GM21723 (cell line): ENCODE measurements around the gene NANS.
A peak's percentile ranks its signal among the peaks of the same experiment; 100 is the strongest.

ENCODE experiments used
- ATAC-seq: cut with Tn5 transposase; IDR thresholded peaks from one replicate; pipeline ENCODE4 v1.9.1; 2021; ENCODE audit warnings: mild to moderate bottlenecking, moderate library complexity; ENCODE audit not compliant: unreplicated experiment

Gene NANS

DNA sequence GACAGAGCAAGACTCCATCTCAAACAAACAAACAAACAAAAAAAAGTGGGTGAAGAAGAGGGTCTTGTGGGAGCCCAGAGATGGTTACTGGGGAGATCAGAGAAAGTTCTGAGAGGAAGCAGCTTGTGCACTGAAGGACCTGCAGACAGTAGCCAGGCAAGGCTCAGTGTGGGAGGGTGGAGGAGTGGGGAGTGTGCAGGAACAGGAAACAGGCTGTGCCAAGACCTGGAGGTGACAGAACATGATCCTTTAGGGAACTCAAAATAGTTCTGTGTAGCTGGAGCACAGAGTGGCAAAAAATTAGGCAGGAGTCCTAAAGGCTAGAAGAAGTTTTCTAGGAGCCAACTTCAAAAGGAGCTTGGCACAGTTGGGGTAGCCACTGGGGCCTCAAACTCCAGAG lies 19.2 kb upstream of the NANS start:
- no peak for ATAC-seq

DNA sequence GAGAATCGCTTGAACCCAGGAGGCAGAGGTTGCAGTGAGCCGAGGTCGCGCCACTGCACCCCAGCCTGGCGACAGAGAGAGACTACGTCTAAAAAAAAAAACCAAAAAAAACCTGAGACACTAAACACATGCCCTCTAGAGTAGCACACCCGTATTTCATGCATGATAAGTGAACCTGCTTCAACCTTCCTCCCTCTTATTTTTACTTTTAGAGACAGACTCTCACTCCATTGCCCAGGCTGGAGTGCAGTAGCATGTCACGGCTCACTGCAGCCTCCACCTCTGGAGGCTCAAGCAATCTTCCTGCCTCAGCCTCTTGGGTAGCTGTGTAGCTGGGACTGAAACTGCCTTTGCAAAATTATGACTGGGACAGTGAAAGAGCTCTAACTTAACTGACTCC lies 17.6 kb upstream of the NANS start:
- ATAC-seq = peak; percentile 35

DNA sequence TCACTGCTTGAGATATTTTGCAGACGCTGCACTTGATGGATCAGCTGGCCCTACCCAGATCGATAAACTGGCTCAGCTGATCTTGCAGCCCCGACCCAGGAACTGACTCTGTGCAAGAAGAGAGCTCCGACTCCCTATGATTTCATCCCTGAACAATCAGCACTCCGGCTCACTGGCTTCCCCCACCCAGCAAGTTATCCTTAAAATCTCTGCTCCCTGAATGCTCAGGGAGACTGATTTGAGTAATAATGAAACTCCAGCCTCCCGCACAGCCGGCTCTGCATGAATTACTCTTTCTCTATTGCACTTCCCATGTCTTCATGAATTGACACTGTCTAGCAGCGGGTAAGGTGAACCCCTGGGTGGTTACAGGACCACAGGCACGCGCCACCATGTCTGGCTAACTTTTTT lies 16.9 kb upstream of the NANS start:
- no peak for ATAC-seq

DNA sequence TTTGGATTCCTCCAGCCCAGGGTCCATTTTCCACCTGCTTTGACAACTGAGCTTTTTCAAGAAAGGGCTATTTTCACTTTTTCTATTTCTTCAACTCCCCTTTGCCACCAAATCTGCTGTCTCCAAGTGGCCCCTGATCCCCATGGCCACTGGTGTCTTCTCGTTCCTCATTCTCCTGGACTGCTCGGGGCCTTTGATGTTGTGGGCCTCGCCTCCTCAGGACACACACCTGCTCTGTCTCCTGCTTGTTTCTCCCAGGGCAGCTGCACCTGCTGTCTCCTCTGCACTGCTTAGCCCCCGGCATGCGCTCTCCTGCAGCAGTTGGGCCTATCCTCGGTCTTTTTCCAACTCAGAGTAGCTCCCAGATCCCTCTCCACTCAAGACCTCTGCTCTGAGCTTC lies 16.3 kb upstream of the NANS start:
- ATAC-seq = no peak

DNA sequence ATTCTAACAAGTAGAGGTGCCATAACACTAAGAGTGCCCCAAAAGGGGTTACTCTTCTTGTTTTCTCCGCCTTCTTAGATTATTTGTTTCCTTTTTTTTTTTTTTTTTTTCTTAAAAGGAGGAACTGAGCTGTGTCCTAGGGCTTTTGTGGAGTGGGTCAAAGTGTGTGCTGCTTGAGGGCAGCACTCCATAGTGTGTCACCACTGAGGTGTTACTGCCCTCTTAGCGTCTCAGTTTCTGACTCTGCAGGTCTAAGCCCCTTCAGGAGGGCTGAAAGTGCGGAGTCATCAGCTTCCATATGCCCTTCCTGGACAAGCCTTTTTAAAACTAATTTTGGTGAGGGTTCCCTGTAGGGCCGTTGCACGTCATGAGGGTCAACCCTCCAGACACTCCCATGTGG lies 12.6 kb upstream of the NANS start:
- no peak for ATAC-seq

DNA sequence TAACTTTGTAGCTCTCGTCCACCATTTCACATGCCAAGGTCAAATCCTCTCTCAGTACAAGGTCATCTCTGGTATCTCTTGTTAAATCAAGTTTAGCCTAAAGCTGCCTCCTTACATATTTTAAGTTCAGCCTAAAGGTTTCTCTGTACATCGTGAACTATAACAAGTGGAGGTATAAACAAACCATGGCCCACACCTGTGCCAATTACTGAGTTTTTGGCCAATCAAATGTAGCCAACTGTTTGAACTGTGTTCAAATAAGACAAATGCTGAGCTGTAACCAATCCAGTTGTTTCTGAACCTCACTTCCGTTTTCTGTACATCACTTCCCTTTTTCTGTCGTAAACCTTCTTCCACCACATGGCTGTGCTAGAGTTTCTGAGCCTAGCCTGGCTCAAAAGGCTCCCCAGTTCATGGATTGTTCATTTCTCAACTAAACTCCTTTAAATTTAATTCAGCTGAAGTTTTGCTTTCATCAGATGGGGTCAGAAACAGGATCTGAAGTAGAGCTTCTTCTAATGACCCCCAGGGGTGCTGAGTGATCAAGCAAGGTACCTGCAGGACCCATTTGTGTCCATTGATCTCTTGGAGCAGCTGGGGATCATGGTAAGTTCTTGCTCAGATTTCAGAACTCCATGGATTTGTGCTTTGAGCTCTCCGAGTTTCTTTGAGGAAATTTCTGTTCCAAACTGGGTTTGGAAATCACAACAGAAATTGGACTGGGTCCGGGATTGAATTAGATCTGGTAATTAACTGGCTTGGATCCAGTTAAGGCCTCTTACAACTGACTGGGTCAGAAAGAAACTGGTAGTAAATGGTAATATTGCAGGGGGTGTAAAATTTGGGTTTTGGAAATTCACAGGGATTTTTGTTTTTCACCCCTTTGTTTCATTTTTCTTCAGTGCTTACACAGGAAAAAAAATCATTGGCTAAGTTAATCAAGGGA lies 11.0 kb upstream of the NANS start:
- ATAC-seq = peak; percentile 85

DNA sequence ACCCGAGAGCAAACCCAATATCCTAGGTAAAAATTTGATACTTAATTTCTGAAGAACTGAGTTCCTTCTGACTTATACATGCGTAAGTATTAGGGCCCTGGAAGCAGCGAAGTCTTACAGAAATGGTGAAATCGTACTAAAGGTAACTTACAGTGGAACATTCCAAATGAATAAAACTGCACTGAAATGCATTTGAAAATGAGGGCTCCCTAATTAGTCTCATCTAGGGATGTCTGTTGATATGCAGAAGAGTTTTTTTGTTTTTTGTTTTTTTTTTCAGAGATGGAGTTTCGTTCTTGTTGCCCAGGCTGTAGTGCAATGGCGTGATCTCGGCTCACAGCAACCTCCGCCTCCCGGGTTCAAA lies 10.4 kb upstream of the NANS start:
- no peak for ATAC-seq

DNA sequence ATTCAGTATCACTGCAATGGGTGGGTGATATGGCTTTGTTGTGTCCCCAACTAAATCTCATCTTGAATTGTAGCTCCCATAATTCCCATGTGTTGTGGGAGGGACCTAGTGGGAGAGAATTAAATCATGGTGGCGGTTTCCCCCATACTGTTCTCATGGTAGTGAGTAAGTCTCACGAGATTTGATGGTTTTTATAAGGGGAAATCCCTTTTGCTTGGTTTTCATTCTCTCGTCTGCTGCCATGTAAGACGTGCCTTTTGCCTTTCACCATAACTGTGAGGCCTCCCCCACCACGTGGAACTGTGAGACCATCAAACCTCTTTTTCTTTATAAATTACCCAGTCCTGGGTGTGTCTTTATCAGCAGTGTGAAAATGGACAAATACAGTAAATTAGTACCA lies 9.5 kb upstream of the NANS start:
- ATAC-seq = no peak

DNA sequence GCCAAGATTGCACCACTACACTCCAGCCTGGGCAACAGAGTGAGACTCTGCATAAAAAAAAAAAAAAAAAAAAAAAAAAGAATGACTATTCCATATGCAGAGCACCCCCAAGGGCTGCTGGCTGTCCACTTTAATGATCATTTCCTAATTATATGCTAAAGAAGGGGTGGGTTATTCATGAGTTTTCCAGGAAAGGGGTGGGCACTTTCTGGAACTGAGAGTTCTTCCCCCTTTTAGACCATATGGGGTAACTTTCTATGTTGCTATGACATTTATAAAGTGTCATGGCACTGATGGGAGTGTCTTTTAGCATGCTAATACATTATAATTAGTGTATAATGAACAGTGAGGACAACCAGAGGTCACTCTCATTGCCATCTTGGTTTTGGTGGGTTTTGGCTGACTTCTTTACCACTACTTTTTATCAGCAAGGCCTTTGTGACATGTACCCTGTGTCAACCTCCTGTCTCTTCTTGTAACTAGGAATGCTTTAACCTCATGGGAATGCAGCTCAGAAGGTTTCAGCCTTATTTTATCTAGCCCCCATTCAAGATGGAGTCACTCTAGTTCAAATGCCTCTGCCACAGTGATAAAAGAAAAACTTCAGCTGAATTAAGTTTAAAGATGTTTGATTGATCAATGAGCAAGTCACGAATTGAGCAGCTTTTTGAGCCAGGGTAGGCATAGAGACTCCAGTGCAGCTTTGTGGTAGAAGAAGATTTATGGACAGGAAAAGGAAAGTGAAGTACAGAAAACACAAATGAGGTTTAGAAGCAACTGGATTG lies 7.1 kb upstream of the NANS start:
- ATAC-seq = no peak

DNA sequence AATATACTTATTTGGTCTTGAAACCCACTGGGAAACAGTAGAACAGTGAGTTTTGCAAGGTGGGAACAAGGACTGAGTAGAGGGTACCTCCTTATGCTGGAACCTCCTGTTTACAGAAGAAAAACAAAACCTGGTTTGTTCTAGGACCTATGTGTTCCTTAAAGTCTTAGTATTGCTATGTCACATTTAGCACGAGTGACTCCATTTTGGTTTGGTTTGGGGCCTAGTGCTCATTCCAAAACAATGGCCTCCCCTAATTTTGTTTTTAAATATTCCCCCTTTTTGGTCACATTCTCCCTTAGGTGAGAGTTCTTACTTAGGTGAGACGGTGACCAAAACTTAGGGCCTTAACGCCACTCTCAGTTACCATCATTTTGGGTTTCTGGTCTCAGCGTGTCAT lies 6.2 kb upstream of the NANS start:
- ATAC-seq = no peak

DNA sequence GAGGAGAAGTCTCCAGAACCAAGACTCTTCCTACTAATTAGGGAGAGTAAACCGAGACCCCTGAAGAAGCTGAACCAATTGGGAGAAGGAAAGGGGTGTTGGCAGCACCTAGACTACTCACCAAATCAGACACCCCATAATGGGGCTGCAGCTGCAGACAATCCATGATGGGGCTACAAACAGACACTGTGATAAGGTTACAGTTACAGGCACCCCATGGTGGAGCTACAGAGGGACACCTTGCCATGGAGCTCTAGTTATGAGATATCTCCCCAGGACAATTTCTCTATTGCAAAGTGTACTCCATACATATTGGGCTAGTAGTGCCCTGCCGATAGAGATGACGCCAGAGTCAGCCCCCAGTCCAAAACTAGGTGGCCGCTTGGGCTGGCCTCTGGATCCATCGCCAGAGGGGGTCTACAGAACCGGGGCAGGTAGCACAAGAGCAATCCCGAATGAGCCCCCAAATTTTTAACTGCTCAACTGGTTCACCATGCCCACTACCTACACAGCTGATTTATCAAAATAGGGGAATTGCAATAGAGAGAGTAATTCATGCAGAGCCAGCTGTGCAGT lies 2.1 kb upstream of the NANS start:
- no peak for ATAC-seq

DNA sequence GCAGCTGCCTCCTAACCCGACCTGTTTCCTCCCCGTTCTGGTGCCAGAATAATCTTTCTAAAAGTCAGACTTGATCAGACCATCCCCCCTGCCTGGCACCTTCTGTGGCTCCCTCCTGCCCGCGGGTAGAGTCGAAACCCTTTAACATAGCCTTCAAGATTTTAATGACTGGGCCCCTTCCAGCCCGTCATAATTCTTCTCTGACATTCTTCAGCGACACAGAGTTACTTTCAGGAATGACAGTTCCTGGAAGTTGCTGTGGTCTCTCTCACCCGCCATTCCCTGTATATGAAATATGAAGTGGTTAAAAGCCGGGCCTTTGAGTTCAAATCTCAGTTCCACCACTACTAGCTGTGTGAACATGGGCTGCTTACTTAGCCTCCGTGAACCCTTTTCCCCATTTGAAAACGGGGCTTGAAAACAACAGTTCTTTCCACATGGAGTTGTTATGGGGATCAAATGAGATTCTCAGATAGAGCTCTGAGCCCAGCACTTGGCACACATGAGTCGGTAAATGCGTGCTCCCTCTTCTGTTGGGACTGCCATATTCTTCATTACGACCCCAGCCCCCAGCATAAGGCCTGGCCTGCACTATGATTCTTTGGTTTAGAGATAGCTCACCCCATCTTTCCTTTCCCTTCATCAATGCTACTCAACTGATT lies 737 bp downstream of the NANS start:
- peak; percentile 1 for ATAC-seq

DNA sequence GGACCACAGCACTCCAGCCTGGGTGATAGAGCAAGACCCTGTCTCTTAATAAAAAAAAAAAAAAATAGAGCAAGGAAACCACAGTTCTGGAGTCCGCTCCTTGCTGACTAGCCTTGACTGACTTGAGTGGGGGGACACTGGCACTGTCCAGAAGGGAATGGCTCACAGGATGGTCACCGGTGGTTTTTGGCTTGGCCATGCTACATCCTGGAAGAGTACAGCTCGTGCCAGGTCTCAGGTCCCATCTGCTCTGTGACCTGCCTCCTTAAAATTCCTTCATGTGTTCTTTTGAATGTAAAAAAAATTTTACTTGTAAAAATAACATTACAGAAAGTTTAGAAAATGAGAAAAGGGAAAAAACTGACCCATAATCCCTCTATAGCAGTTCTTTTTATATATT lies 5.6 kb downstream of the NANS start:
- ATAC-seq = no peak

DNA sequence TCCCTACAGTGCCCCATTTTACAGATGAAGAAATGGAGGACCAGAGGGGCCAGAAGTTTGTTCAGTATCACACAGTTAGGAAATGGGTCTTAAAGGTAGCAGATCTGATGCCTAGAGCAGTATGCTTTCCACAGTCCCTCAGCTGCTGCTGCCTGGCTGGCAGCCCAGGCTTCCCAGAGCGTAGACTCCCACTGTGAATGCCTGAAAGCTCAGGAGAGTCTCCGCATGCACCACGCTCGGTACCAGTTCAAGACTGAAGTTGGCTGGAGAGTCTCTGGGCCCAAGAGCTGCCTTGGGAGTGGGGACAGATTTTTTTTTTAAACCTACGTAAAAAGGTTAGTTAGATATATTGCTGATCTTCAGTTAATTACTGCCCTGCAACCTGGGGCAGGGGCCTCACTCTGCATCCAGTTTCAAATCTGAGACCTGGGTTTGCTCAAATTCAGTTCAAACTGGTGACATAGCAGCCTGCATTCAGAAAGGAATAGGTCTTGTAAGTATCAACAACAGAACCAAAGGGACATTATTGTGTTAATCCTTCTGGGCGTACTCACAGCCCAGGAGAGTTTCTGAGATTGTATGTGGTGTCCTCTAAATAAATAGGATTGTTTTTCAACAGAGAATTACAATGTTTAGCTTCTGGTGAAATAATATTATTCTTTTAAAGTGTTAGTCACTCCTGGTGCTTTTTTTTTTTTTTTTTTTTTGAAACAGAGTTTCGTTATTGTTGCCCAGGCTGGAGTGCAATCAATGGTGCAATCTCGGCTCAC lies 8.3 kb downstream of the NANS start:
- ATAC-seq = no peak

DNA sequence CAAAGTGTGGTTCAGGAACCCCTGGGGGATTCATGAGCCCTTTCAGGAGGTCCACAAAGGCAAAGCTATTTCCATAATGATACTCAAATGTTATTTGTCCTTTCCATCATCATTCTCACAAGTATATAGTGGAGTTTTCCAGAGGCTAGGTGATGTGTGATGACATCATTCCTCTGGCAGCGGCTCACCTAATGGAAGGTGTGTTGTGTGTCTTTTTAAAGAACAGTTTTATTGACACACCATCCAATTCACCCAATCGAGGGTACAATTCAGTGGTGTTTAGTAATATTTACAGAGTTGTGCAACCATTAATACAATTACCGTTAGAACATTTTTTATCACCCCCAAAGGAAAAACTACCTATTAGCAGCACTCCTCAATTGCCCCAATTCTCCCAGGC lies 9.7 kb downstream of the NANS start:
- no peak for ATAC-seq

DNA sequence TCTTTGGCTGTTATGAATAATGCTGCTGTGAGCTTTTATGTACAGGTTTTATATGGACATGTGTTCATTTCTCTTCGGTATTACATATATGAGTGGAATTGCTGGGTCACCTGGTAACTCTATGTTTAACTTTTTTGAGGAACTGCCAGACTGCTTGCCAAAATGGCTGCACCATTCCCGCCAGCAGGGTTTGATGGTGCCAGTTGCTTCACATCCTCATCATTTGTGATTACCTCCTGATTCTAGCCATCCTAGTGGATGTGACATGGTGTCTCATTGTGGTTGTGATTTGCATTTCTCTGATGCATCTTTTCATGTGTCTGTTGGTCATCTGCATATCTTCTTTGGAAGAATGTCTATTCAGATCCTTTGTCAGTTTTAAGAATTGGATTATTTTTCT lies 10.7 kb downstream of the NANS start:
- no peak for ATAC-seq

DNA sequence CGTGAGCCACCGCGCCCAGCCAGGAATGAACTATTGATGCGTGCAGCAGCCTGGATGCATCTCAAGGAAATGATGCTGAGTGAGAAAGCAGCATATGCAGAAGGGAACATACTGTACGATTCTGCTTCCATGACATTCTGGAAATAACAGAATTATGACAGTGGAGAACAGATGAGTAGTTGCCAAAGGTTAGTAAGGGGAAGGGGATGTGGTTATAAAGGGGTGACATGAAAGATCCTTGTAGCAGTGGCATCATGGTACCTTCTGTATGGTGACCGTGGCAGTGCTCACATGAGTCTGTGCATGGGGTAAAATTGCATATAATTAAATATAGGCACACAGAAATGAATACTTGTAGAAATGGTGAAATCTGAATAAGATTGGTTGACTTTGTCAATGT lies 13.0 kb downstream of the NANS start:
- no peak for ATAC-seq

DNA sequence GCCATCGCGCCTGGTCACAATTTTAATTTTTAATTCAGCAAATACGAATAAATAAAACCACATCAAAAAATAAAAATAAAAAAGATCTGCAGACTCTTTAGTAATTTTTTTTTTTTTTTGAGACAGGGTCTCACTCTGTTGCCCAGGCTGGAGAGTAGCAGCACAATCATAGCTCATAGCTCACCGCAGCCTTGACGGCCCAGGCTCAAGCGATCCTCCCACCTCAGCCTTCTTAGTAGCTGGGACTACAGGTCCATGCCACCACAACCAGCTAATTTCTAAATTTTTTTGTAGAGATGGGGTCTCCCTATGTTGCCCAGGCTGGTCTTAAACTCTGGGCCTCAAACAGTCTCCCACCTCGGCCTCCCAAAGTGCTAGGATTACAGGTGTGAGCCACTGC lies 14.2 kb downstream of the NANS start:
- no peak for ATAC-seq

DNA sequence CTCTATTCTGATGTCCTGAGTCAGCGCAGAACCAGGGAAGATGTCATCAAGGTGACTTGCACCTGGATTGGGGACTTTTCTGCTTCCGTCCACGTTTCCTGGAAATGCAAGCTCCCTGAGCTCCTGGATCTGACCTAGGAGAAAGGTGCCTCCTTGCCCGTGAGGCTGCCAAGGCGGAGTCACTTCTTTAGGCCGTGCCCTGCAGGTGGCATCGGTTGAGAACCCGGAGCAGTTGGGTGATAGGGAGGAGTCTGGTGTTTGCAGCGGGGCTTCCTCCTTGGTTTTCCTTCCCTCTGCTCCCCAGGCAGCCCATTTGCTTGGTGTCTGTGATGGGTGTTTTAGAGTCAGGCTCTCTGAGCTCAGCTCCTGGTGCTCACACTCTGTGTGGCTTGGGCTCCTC lies 15.2 kb downstream of the NANS start:
- ATAC-seq = no peak

DNA sequence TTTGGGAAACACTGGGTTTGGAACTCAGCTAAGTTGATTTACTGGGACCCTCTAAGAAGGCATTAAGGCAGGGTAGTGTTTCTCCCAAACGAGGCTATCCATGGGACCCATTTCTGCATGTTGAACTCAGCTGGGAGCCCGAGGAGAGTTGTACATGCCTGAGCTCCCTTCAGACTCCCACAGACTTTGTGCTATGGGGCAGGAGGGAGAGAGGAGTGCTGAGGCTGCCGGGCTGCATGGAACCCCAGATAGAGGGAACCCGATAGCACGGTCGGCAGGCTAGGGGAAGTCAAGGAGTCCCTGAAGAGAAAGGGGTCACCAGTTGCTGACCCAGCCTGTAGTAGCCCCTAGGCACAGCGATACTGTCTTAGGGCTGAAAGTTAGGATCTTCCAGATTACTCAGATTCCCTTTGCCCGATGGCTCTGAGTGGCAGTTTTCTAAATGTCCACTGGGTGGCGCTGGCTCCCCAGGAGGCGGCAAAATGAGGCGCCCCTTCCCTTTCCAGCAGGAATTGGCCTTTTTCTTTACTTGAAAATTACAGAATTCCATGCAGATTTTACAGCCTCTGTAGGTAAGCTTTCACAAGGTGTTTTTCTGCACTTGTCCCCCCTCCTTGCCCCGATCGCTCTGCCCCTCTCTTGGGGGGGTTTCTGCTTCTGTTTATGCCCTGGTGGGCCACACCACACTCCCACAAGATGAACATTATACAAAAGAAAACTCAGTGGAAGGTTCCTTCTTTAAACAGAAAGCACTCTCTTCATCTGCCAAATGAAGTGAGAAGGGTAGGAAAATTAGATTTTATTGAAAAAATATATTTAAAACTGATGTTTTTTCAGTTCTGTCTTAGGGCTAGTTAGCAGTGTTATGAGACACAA lies 17.8 kb downstream of the NANS start:
- ATAC-seq = peak; percentile 56
